Neural progenitor cell (in vitro differentiated cells): ENCODE data around the gene THOC5. TPM values are rescaled to one million over a fixed set of nuclear protein-coding genes. Genes with fewer than 3 reads are reported as not detected.

Experiments used
- DNase-seq: peaks from one replicate; pipeline ENCODE4 v3.0.0-alpha.2; 2016; ENCODE audit warnings: low spot score
- H2AFZ ChIP-seq: fragments of 200-600 bp; sonication (generic); replicated peaks from 2 replicates; pipeline ENCODE4 v1.6.1; 2016; ENCODE audit warnings: antibody characterized with exemption
- H3F3A ChIP-seq: fragments of 200-600 bp; sonication (generic); 2 replicates; pipeline ENCODE4 v1.6.1; 2016; ENCODE audit warnings: antibody characterized with exemption, low read depth
- H3K27ac ChIP-seq: fragments of 200-600 bp; sonication (generic); 2 replicates; pipeline ENCODE4 v1.5.1; 2016; ENCODE audit warnings: mild to moderate bottlenecking
- H3K27me3 ChIP-seq: fragments of 200-600 bp; sonication (generic); 2 replicates; pipeline ENCODE4 v1.6.1; 2016; ENCODE audit warnings: mild to moderate bottlenecking, moderate library complexity
- H3K36me3 ChIP-seq: fragments of 200-600 bp; sonication (generic); 2 replicates; pipeline ENCODE4 v1.5.1; 2016
- H3K4me1 ChIP-seq: fragments of 200-600 bp; sonication (generic); 2 replicates; pipeline ENCODE4 v1.6.1; 2016; ENCODE audit warnings: mixed run types
- H3K4me2 ChIP-seq: fragments of 200-600 bp; sonication (generic); 2 replicates; pipeline ENCODE4 v1.6.1; 2016
- H3K4me3 ChIP-seq: fragments of 200-600 bp; sonication (generic); 2 replicates; pipeline ENCODE4 v1.5.1; 2016
- H3K79me2 ChIP-seq: fragments of 200-600 bp; sonication (generic); 2 replicates; pipeline ENCODE4 v1.6.1; 2016; ENCODE audit warnings: low read depth
- H3K9ac ChIP-seq: fragments of 200-600 bp; sonication (generic); 2 replicates; pipeline ENCODE4 v1.6.1; 2016
- H3K9me3 ChIP-seq: fragments of 200-600 bp; sonication (generic); 2 replicates; pipeline ENCODE4 v1.5.1; 2016; ENCODE audit warnings: low read depth
- H4K20me1 ChIP-seq: fragments of 200-600 bp; sonication (generic); 2 replicates; pipeline ENCODE4 v1.6.1; 2016; ENCODE audit warnings: low read depth
- H3K27ac Mint-ChIP-seq: 3 replicates; pipeline ENCODE4 v1.8.0; 2021; ENCODE audit warnings: mixed read lengths
- H3K27me3 Mint-ChIP-seq: 2 replicates; pipeline ENCODE4 v1.8.0; 2022; ENCODE audit warnings: low read depth, mild to moderate bottlenecking, inconsistent platforms, moderate library complexity, mixed read lengths; ENCODE audit not compliant: insufficient read depth
- H3K36me3 Mint-ChIP-seq: 3 replicates; pipeline ENCODE4 v1.8.0; 2021; ENCODE audit warnings: mixed read lengths
- H3K4me1 Mint-ChIP-seq: 3 replicates; pipeline ENCODE4 v1.8.0; 2021; ENCODE audit warnings: mixed read lengths
- H3K4me3 Mint-ChIP-seq: 3 replicates; pipeline ENCODE4 v1.8.0; 2021; ENCODE audit warnings: mild to moderate bottlenecking, moderate library complexity, mixed read lengths
- H3K9me3 Mint-ChIP-seq: 3 replicates; pipeline ENCODE4 v1.8.0; 2020; ENCODE audit warnings: mixed read lengths
- CTCF ChIP-seq: fragments of 200-600 bp; sonication (generic); IDR thresholded peaks from 2 replicates; pipeline ENCODE4 v1.5.1; 2017; ENCODE audit warnings: antibody characterized with exemption, mild to moderate bottlenecking
- EZH2 ChIP-seq: fragments of 200-600 bp; sonication (generic); IDR thresholded peaks from 2 replicates; pipeline ENCODE4 v1.6.1; 2017; ENCODE audit warnings: antibody characterized with exemption, mild to moderate bottlenecking, moderate library complexity
- EZH2phosphoT487 ChIP-seq: fragments of 200-600 bp; sonication (generic); IDR thresholded peaks from 2 replicates; pipeline ENCODE4 v1.6.1; 2017; ENCODE audit warnings: antibody characterized with exemption
- total RNA-seq: library from RNA; depleted of rRNA; stranded (reverse); fragments of >200 nt; gene quantifications from 2 replicates; pipeline ENCODE4 v1.2.3, GENCODE V29; 2015; ENCODE audit warnings: low replicate concordance

The THOC5 gene
- total RNA-seq, 1 donor from 2014 or later: 42.9 TPM

- H2AFZ ChIP-seq: no peak overlapping the region
- peaks cover under 1% of the 10 kb centered on the region for H3K36me3 Mint-ChIP-seq
- H3K4me3 Mint-ChIP-seq: no peak overlapping the region
- H3K4me1 ChIP-seq: peaks cover 11% of the 10 kb centered on the region
- no peaks in the 10 kb centered on the region for H3K27me3 ChIP-seq
- no peak overlapping the region for H3K9ac ChIP-seq
- H3K27ac Mint-ChIP-seq: no peak overlapping the region
- no peak overlapping the region for H3K27ac ChIP-seq
- no peak overlapping the region for H3K4me2 ChIP-seq
- no peak for DNase-seq
- TF ChIP-seq CTCF (no peak), EZH2 (no peak), EZH2phosphoT487 (no peak)
- H3K27me3 Mint-ChIP-seq: peaks cover 7% of the 10 kb centered on the region
- H3K4me3 ChIP-seq: no peak overlapping the region
- peaks cover 22% of the 10 kb centered on the region for H3F3A ChIP-seq
- peaks cover 20% of the 10 kb centered on the region for H3K4me1 Mint-ChIP-seq
- H4K20me1 ChIP-seq: no peaks in the 10 kb centered on the region
- H3K79me2 ChIP-seq: peaks cover 9% of the 10 kb centered on the region
- no peaks in the 10 kb centered on the region for H3K36me3 ChIP-seq
- H3K9me3 Mint-ChIP-seq: no peaks in the 10 kb centered on the region
- no peaks in the 10 kb centered on the region for H3K9me3 ChIP-seq
Observed at GRCh38 chr22:29584975-29585374, 31.4 kb upstream of the THOC5 start.

GRCh38 chr22:29581799-29582198, 28.2 kb upstream of the THOC5 start:
- peaks cover 6% of the 10 kb centered on the region for H3K36me3 Mint-ChIP-seq
- no peaks in the 10 kb centered on the region for H3K27me3 ChIP-seq
- no peak overlapping the region for H3K27ac ChIP-seq
- H3K9me3 Mint-ChIP-seq: no peaks in the 10 kb centered on the region
- DNase-seq: no peak
- peaks cover 15% of the 10 kb centered on the region for H3K4me1 ChIP-seq
- TF ChIP-seq EZH2phosphoT487 (no peak), CTCF (no peak), EZH2 (no peak)
- peaks cover 24% of the 10 kb centered on the region for H3K4me1 Mint-ChIP-seq
- H3K9me3 ChIP-seq: no peaks in the 10 kb centered on the region
- no peak overlapping the region for H3K9ac ChIP-seq
- H2AFZ ChIP-seq: no peak overlapping the region
- peaks cover 31% of the 10 kb centered on the region for H3K79me2 ChIP-seq
- peaks cover 5% of the 10 kb centered on the region for H4K20me1 ChIP-seq
- peaks cover 6% of the 10 kb centered on the region for H3K27me3 Mint-ChIP-seq
- H3K4me3 Mint-ChIP-seq: peak overlapping the region; percentile 96
- H3K36me3 ChIP-seq: no peaks in the 10 kb centered on the region
- H3K4me3 ChIP-seq: no peak overlapping the region
- H3F3A ChIP-seq: peaks cover 25% of the 10 kb centered on the region
- peak overlapping the region; percentile 36 for H3K4me2 ChIP-seq
- H3K27ac Mint-ChIP-seq: peak overlapping the region; percentile 21

GRCh38 chr22:29580200-29580810, 26.7 kb upstream of the THOC5 start:
- H3K4me1 ChIP-seq: peaks cover 15% of the 10 kb centered on the region
- peak overlapping the region; percentile 88 for H2AFZ ChIP-seq
- H3F3A ChIP-seq: peaks cover 25% of the 10 kb centered on the region
- H3K4me2 ChIP-seq: peak overlapping the region; percentile 86
- Mint-ChIP-seq H3K27ac (peak overlapping the region; percentile 99), H3K4me3 (peak overlapping the region; percentile 96), H3K9me3 (no peaks in the 10 kb centered on the region), H3K4me1 (peaks cover 24% of the 10 kb centered on the region), H3K27me3 (peaks cover 5% of the 10 kb centered on the region), H3K36me3 (peaks cover 6% of the 10 kb centered on the region)
- TF ChIP-seq EZH2phosphoT487 (no peak), CTCF (no peak), EZH2 (no peak)
- H3K9me3 ChIP-seq: no peaks in the 10 kb centered on the region
- H3K4me3 ChIP-seq: peak overlapping the region; percentile 91
- H4K20me1 ChIP-seq: peaks cover 9% of the 10 kb centered on the region
- peak overlapping the region; percentile 61 for H3K9ac ChIP-seq
- H3K27ac ChIP-seq: no peak overlapping the region
- peaks cover 36% of the 10 kb centered on the region for H3K79me2 ChIP-seq
- no peaks in the 10 kb centered on the region for H3K27me3 ChIP-seq
- DNase-seq: peak; percentile 22
- no peaks in the 10 kb centered on the region for H3K36me3 ChIP-seq
